Astrocyte (in vitro differentiated cells and primary cell): Measurements from ENCODE around the gene C14orf93. TPM values are rescaled to one million over a fixed set of nuclear protein-coding genes. Genes with fewer than 3 reads are reported as not detected.

ENCODE experiments used
- DNase-seq: peaks from one replicate; pipeline ENCODE4 v3.0.0-alpha.2; 2010; ENCODE audit warnings: low read depth
- FAIRE-seq: peaks from 2 replicates; lab custom pipeline; 2011; peaks lifted over from hg19 to GRCh38; lab: Jason Lieb, UNC
- H2AFZ ChIP-seq: 2 replicates; pipeline ENCODE4 v1.6.0; 2012; ENCODE audit warnings: low read depth, low read length, inconsistent platforms
- H3K27ac ChIP-seq: 2 replicates; pipeline ENCODE4 v1.5.1; 2011; ENCODE audit warnings: low read depth, low read length, inconsistent platforms
- H3K27me3 ChIP-seq: 2 replicates; pipeline ENCODE4 v1.6.0; 2011; ENCODE audit warnings: low read length, inconsistent platforms; ENCODE audit not compliant: insufficient read depth
- H3K36me3 ChIP-seq: 2 replicates; pipeline ENCODE4 v1.5.1; 2011; ENCODE audit warnings: low read length, inconsistent platforms; ENCODE audit not compliant: insufficient read depth
- H3K4me1 ChIP-seq: 2 replicates; pipeline ENCODE4 v1.5.1; 2011; ENCODE audit warnings: low read length, inconsistent platforms; ENCODE audit not compliant: insufficient read depth
- H3K4me2 ChIP-seq: 2 replicates; pipeline ENCODE4 v1.6.0; 2012; ENCODE audit warnings: low read length, inconsistent platforms
- H3K4me3 ChIP-seq: 2 replicates; pipeline ENCODE4 v1.5.1; 2011; ENCODE audit warnings: low read depth, mild to moderate bottlenecking, low read length, inconsistent platforms; ENCODE audit not compliant: insufficient read depth
- H3K79me2 ChIP-seq: 2 replicates; pipeline ENCODE4 v1.6.0; 2012; ENCODE audit warnings: mild to moderate bottlenecking, low read length, inconsistent platforms; ENCODE audit not compliant: insufficient read depth
- H3K9ac ChIP-seq: 2 replicates; pipeline ENCODE4 v1.6.0; 2012; ENCODE audit warnings: mild to moderate bottlenecking, low read length, inconsistent platforms
- H3K9me3 ChIP-seq: 2 replicates; pipeline ENCODE4 v1.5.1; 2012; ENCODE audit warnings: low read depth, mild to moderate bottlenecking, low read length, inconsistent platforms; ENCODE audit not compliant: insufficient read depth
- H4K20me1 ChIP-seq: 2 replicates; pipeline ENCODE4 v1.6.0; 2012; ENCODE audit warnings: low read length, inconsistent platforms; ENCODE audit not compliant: insufficient read depth
- H3K27ac Mint-ChIP-seq: one replicate; pipeline ENCODE4 v1.8.0; 2021; ENCODE audit warnings: mild to moderate bottlenecking, mixed read lengths; ENCODE audit not compliant: unreplicated experiment
- H3K27me3 Mint-ChIP-seq: one replicate; pipeline ENCODE4 v1.8.0; 2021; ENCODE audit warnings: low read depth, mixed read lengths; ENCODE audit not compliant: unreplicated experiment
- H3K36me3 Mint-ChIP-seq: one replicate; pipeline ENCODE4 v1.8.0; 2021; ENCODE audit warnings: low read depth, mixed read lengths; ENCODE audit not compliant: unreplicated experiment
- H3K4me1 Mint-ChIP-seq: one replicate; pipeline ENCODE4 v1.8.0; 2021; ENCODE audit warnings: low read depth, mixed read lengths; ENCODE audit not compliant: unreplicated experiment
- H3K4me3 Mint-ChIP-seq: one replicate; pipeline ENCODE4 v1.8.0; 2021; ENCODE audit warnings: mild to moderate bottlenecking, moderate library complexity, mixed read lengths; ENCODE audit not compliant: unreplicated experiment
- H3K9me3 Mint-ChIP-seq: one replicate; pipeline ENCODE4 v1.8.0; 2021; ENCODE audit warnings: mild to moderate bottlenecking, mixed read lengths; ENCODE audit not compliant: unreplicated experiment
- EZH2 ChIP-seq: IDR thresholded peaks from 2 replicates; pipeline ENCODE4 v1.6.1; 2012; ENCODE audit warnings: mild to moderate bottlenecking, low read length, inconsistent platforms; ENCODE audit not compliant: insufficient read depth
- total RNA-seq: library from RNA; stranded (reverse); gene quantifications from 2 replicates; pipeline ENCODE4 v1.2.1, GENCODE V29; 2021
- TF ChIP-seq, protein P1 (sequence below): IDR thresholded peaks from 2 replicates; pipeline ENCODE4 v1.5.1; 2011; ENCODE audit warnings: low read depth, mild to moderate bottlenecking, inconsistent platforms, low read length, moderate library complexity; ENCODE audit not compliant: insufficient read depth

The C14orf93 gene
- total RNA-seq, 1 donor from 2014 or later, result 3.6 TPM

DNA sequence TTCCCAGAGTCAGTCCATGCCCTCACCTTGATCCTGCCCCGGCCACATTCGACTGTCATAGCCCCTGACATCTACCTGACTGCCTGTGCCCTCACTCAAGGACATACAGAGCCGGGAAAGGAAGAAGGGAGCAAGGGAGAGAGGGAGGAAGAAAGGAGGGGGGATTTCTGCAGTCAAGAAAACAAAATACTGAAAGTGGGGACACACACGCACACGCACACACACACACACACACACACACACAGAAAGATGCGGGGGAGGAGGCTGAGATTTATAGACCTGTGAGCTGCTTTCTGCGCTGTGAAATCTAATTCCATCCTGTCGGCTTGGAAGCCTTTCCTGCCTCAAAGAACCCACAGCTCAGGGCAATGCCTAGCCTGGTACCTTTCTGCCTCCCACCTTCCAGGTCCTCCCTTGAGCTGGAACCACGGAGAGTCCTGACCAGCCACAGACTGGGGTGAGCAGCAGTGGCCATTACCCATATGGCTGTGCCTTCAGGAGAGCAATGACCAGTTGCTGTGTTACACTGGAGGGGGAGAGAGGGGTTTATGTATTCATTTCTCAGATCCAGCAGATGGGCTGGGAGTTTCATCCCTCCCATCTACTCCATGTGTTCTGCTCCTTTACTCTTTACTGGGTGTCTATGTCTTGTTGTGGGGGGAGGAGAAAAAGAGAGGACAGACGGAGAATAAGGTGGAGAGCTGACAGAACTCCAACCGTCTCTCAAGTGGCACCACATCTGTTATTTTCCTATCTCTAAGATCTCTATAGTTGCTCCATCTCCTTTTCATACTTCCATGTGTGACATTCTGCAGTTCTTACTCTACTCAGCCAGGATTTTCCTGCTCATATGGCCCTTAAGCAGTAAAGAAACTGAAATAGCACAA lies 12.9 kb downstream of the C14orf93 start:
- no peak for DNase-seq
- H3K9me3 Mint-ChIP-seq, result no peaks in the 10 kb centered on the region

DNA sequence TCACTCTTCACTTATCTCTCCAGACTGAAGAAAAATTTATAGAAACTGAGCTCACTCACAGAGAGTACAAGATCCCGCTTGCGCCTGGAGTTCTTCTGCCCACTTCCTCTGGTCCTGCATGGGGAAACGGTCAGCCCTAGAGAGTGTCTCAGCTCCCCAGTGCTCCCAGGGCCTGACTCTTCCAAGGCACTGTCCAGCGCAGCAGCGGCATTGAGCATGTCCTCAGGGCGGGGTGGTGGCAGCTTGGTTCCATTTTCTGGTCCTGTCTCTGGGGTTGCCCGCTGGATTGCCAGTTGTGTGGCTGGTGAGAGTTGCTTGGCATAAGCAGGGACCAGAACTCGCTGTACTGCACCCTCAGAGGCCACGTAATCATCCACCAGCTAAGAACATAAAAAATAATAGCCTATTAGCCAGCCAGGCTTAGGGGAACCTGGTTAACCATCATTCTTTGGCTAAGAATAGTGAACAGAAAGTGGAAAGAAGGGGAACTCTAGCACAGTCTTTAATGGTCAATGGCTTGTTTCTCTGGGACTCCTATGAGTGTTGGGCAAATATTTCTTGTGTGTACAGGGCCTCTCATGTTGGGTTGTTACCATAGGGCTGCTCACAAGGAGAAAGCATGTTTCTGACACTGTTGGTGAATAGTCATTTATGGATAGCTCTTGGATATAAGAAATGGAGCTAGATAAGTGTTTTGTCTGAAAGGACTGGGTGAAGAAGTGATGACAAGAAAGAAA lies 13.9 kb downstream of the C14orf93 start:
- no peak for DNase-seq

More for the DNA sequence above, 12.9 kb downstream of the C14orf93 start:
- Histone ChIP-seq H4K20me1 (no peaks in the 10 kb centered on the region), H2AFZ (no peak overlapping the region), H3K36me3 (no peaks in the 10 kb centered on the region), H3K4me3 (no peak overlapping the region), H3K27ac (no peak overlapping the region), H3K27me3 (no peaks in the 10 kb centered on the region), H3K4me2 (no peak overlapping the region), H3K9ac (no peak overlapping the region), H3K9me3 (no peaks in the 10 kb centered on the region), H3K4me1 (peaks cover 5% of the 10 kb centered on the region), H3K79me2 (no peaks in the 10 kb centered on the region)
- TF ChIP-seq EZH2, result no peak
- TF ChIP-seq, protein P1, sequence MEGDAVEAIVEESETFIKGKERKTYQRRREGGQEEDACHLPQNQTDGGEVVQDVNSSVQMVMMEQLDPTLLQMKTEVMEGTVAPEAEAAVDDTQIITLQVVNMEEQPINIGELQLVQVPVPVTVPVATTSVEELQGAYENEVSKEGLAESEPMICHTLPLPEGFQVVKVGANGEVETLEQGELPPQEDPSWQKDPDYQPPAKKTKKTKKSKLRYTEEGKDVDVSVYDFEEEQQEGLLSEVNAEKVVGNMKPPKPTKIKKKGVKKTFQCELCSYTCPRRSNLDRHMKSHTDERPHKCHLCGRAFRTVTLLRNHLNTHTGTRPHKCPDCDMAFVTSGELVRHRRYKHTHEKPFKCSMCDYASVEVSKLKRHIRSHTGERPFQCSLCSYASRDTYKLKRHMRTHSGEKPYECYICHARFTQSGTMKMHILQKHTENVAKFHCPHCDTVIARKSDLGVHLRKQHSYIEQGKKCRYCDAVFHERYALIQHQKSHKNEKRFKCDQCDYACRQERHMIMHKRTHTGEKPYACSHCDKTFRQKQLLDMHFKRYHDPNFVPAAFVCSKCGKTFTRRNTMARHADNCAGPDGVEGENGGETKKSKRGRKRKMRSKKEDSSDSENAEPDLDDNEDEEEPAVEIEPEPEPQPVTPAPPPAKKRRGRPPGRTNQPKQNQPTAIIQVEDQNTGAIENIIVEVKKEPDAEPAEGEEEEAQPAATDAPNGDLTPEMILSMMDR, result no peak
- Mint-ChIP-seq H3K4me3 (no peak overlapping the region), H3K27ac (no peak overlapping the region), H3K4me1 (peaks cover 8% of the 10 kb centered on the region), H3K27me3 (no peaks in the 10 kb centered on the region), H3K36me3 (no peaks in the 10 kb centered on the region)
- no peak for FAIRE-seq

More for the DNA sequence above, 13.9 kb downstream of the C14orf93 start:
- Histone ChIP-seq H3K4me2 (no peak overlapping the region), H3K9me3 (no peaks in the 10 kb centered on the region), H3K36me3 (no peaks in the 10 kb centered on the region), H4K20me1 (no peaks in the 10 kb centered on the region), H2AFZ (no peak overlapping the region), H3K4me1 (peaks cover 5% of the 10 kb centered on the region), H3K27me3 (no peaks in the 10 kb centered on the region), H3K9ac (no peak overlapping the region), H3K4me3 (no peak overlapping the region), H3K79me2 (no peaks in the 10 kb centered on the region), H3K27ac (no peak overlapping the region)
- no peak for FAIRE-seq
- Mint-ChIP-seq H3K36me3 (no peaks in the 10 kb centered on the region), H3K4me3 (peak overlapping the region; percentile 21), H3K27me3 (no peaks in the 10 kb centered on the region), H3K27ac (peak overlapping the region; percentile 12), H3K4me1 (peaks cover 8% of the 10 kb centered on the region), H3K9me3 (no peaks in the 10 kb centered on the region)
- TF ChIP-seq, protein P1, result no peak
- TF ChIP-seq EZH2, result no peak
